ENCODE data around the gene SCFD1.

The SCFD1 gene

GRCh38 chr14:30756594-30756993, 134.5 kb downstream of the SCFD1 start:
- DNase-seq (ENCODE audit: low spot score): no peak

GRCh38 chr14:30757082-30757481, 135.0 kb downstream of the SCFD1 start:
- DNase-seq (ENCODE audit: low spot score): no peak

GRCh38 chr14:30759172-30760125, 137.3 kb downstream of the SCFD1 start:
- DNase-seq (ENCODE audit: low spot score): no peak

- no peak for DNase-seq (ENCODE audit: low spot score)
Measured at GRCh38 chr14:30763891-30764290, 141.8 kb downstream of the SCFD1 start.

- DNase-seq (ENCODE audit: low spot score): no peak
Measured at GRCh38 chr14:30767624-30768023, 145.5 kb downstream of the SCFD1 start.

GRCh38 chr14:30768791-30769190, 146.7 kb downstream of the SCFD1 start:
- no peak for DNase-seq (ENCODE audit: low spot score)

GRCh38 chr14:30770376-30770775, 148.3 kb downstream of the SCFD1 start:
- DNase-seq (ENCODE audit: low spot score): no peak

- DNase-seq (ENCODE audit: low spot score): no peak
Measured at GRCh38 chr14:30771595-30771994, 149.5 kb downstream of the SCFD1 start.

- DNase-seq (ENCODE audit: low spot score): no peak
Measured at GRCh38 chr14:30779210-30779609, 157.1 kb downstream of the SCFD1 start.
